Fibroblast of the aortic adventitia (primary cell): ENCODE data around the gene ENPP6. TPM values are rescaled to one million over a fixed set of nuclear protein-coding genes. Genes with fewer than 3 reads are reported as not detected.

Experiments used
- DNase-seq: peaks from one replicate; pipeline ENCODE4 v3.0.0-alpha.2; 2010; ENCODE audit warnings: low read depth
- H3K4me3 ChIP-seq: 2 replicates; pipeline ENCODE4 v1.5.1; 2011; ENCODE audit warnings: low read depth, mild to moderate bottlenecking, control low read depth, low read length, moderate library complexity
- CTCF ChIP-seq: IDR thresholded peaks from 2 replicates; pipeline ENCODE4 v1.5.1; 2011; ENCODE audit warnings: mild to moderate bottlenecking, low read length, control low read depth, inconsistent platforms; ENCODE audit not compliant: insufficient read depth
- total RNA-seq: library from RNA; depleted of rRNA; stranded (reverse); fragments of >200 nt; gene quantifications from 2 replicates; pipeline ENCODE4 v1.2.3, GENCODE V29; 2012; ENCODE audit warnings: low replicate concordance

Gene ENPP6
- total RNA-seq, 1 donor: 0.18 TPM

GRCh38 chr4:184122631-184123408, 94.9 kb downstream of the ENPP6 start:
- TF ChIP-seq CTCF: no peak
- no peak for DNase-seq
- H3K4me3 ChIP-seq: no peak overlapping the region

- no peak for DNase-seq
- no peak overlapping the region for H3K4me3 ChIP-seq
- TF ChIP-seq CTCF: no peak
Measured at GRCh38 chr4:184120549-184121127, 97.0 kb downstream of the ENPP6 start.

GRCh38 chr4:184117662-184118199, 99.9 kb downstream of the ENPP6 start:
- H3K4me3 ChIP-seq: no peak overlapping the region
- TF ChIP-seq CTCF: no peak
- DNase-seq: no peak

- TF ChIP-seq CTCF: no peak
- no peak overlapping the region for H3K4me3 ChIP-seq
Measured at GRCh38 chr4:184115399-184115798, 102.3 kb downstream of the ENPP6 start.

GRCh38 chr4:184114431-184114830, 103.2 kb downstream of the ENPP6 start:
- DNase-seq: no peak
- TF ChIP-seq CTCF: no peak
- no peak overlapping the region for H3K4me3 ChIP-seq

More at GRCh38 chr4:184115399-184115798, 102.3 kb downstream of the ENPP6 start:
- no peak for DNase-seq

- TF ChIP-seq CTCF: no peak
- DNase-seq: no peak
- no peak overlapping the region for H3K4me3 ChIP-seq
Measured at GRCh38 chr4:184112006-184112550, 105.6 kb downstream of the ENPP6 start.
